HEK293T (cell line): ENCODE data around the gene ADSS1.
A peak's percentile ranks its signal among the peaks of the same experiment; 100 is the strongest.

Experiments
- CTCF ChIA-PET: fragments of 350-600 bp; formaldehyde crosslinking; extraction: SDS; loops from one replicate; lab custom pipeline; 2021; ENCODE audit warnings: antibody characterized with exemption, inconsistent platforms; lab: Yijun Ruan, JAX
- POLR2A ChIA-PET: fragments of 350-600 bp; formaldehyde crosslinking; extraction: SDS; loops from one replicate; lab custom pipeline; 2020; ENCODE audit warnings: antibody characterized with exemption, inconsistent platforms; lab: Yijun Ruan, JAX
- DNase-seq: peaks from one replicate; pipeline ENCODE4 v3.0.0; 2012; ENCODE audit warnings: mixed read lengths; ENCODE audit errors: extremely low spot score
- ARNT ChIP-seq: fragments of 450-650 bp; IDR thresholded peaks from 2 replicates; pipeline ENCODE4 v1.6.1; 2017; ENCODE audit warnings: mild to moderate bottlenecking
- BHLHE40 ChIP-seq: fragments of 450-650 bp; IDR thresholded peaks from 2 replicates; pipeline ENCODE4 v1.6.1; 2016; ENCODE audit warnings: mild to moderate bottlenecking, moderate library complexity, borderline replicate concordance
- CTBP1 ChIP-seq: fragments of 450-650 bp; IDR thresholded peaks from 2 replicates; pipeline ENCODE4 v1.6.1; 2016; ENCODE audit warnings: borderline replicate concordance
- ELF4 ChIP-seq: fragments of 450-650 bp; IDR thresholded peaks from 2 replicates; pipeline ENCODE4 v1.6.1; 2017; ENCODE audit warnings: antibody characterized with exemption
- FOXA1 ChIP-seq: fragments of 450-650 bp; IDR thresholded peaks from 2 replicates; pipeline ENCODE4 v1.6.1; 2016; ENCODE audit warnings: mild to moderate bottlenecking
- FOXK2 ChIP-seq: fragments of 450-650 bp; IDR thresholded peaks from 2 replicates; pipeline ENCODE4 v1.6.1; 2016; ENCODE audit warnings: mild to moderate bottlenecking
- FOXM1 ChIP-seq: fragments of 450-650 bp; IDR thresholded peaks from 2 replicates; pipeline ENCODE4 v1.6.1; 2017; ENCODE audit warnings: mild to moderate bottlenecking, borderline replicate concordance
- HDGF ChIP-seq: fragments of 450-650 bp; IDR thresholded peaks from 2 replicates; pipeline ENCODE4 v1.6.1; 2017; ENCODE audit warnings: antibody characterized with exemption, borderline replicate concordance
- L3MBTL2 ChIP-seq: fragments of 450-650 bp; conservative IDR thresholded peaks from 2 replicates; pipeline ENCODE4 v1.6.1; 2016; ENCODE audit warnings: mild to moderate bottlenecking
- LEF1 ChIP-seq: fragments of 450-650 bp; IDR thresholded peaks from 2 replicates; pipeline ENCODE4 v1.6.1; 2017; ENCODE audit warnings: mild to moderate bottlenecking, borderline replicate concordance
- NFRKB ChIP-seq: fragments of 450-650 bp; IDR thresholded peaks from 2 replicates; pipeline ENCODE4 v1.6.1; 2016; ENCODE audit warnings: mild to moderate bottlenecking, moderate library complexity
- SP1 ChIP-seq: fragments of 450-650 bp; IDR thresholded peaks from 2 replicates; pipeline ENCODE4 v1.6.1; 2017
- SUZ12 ChIP-seq: fragments of 450-650 bp; IDR thresholded peaks from 2 replicates; pipeline ENCODE4 v1.6.1; 2016; ENCODE audit warnings: mild to moderate bottlenecking
- TARDBP ChIP-seq: fragments of 450-650 bp; IDR thresholded peaks from 2 replicates; pipeline ENCODE4 v1.6.1; 2016
- ZNF384 ChIP-seq: fragments of 450-650 bp; IDR thresholded peaks from 2 replicates; pipeline ENCODE4 v1.6.1; 2016
- TF ChIP-seq, protein P1 (sequence below): fragments of 450-650 bp; IDR thresholded peaks from 2 replicates; pipeline ENCODE4 v1.6.1; 2016

The ADSS1 gene

DNA sequence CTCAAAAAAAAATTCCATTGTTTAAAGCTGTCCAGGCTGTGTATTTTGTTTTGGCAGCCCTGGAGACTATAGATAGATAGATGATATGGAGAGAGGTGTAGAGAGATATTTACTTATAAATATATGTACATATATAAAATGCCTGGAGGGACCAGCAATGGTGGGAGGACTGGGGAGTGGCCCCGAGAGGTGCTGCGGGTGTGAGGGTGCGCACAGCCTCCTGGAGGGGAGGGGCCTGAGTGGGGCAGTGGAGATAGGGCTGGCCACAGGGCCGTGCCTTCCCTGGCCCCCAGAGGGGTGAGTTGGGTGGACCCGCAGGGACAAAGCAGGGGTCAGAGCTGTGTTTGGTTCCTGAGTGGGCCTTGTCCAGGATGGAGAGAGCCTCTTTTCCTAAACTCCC is 6.5 kb downstream of the ADSS1 start:
- no peak for DNase-seq
- TF ChIP-seq ELF4 = no peak
- TF ChIP-seq CTBP1 = no peak
- TF ChIP-seq FOXM1 = no peak
- no peak for TF ChIP-seq BHLHE40
- TF ChIP-seq FOXA1 = no peak
- no peak for TF ChIP-seq HDGF
- no peak for TF ChIP-seq ARNT
- TF ChIP-seq NFRKB = no peak
- no peak for TF ChIP-seq TARDBP
- no peak for TF ChIP-seq L3MBTL2
- TF ChIP-seq LEF1 = no peak
- TF ChIP-seq FOXK2 = no peak
- TF ChIP-seq SP1 = no peak
- TF ChIP-seq ZNF384 = no peak
- ChIA-PET CTCF (interaction anchor here (0.5 kb wide), 1 partner anchor 855 kb away, joined by 3 read pairs; no protein-coding TSS in a partner anchor), POLR2A (interaction anchor here (0.7 kb wide), 1 partner anchor 22 kb away, joined by 3 read pairs; the partner anchor contains the start of gene SIVA1)

GRCh38 chr14:104731320-104732294 is 7.6 kb downstream of the ADSS1 start:
- peak; percentile 48 for DNase-seq
- TF ChIP-seq FOXM1 (no peak), LEF1 (no peak), L3MBTL2 (no peak), ZNF384 (no peak), SUZ12 (no peak), ARNT (no peak), HDGF (no peak), FOXK2 (no peak), ELF4 (no peak), BHLHE40 (no peak), FOXA1 (no peak), SP1 (no peak), CTBP1 (no peak), NFRKB (no peak), TARDBP (no peak)
- TF ChIP-seq, protein P1, sequence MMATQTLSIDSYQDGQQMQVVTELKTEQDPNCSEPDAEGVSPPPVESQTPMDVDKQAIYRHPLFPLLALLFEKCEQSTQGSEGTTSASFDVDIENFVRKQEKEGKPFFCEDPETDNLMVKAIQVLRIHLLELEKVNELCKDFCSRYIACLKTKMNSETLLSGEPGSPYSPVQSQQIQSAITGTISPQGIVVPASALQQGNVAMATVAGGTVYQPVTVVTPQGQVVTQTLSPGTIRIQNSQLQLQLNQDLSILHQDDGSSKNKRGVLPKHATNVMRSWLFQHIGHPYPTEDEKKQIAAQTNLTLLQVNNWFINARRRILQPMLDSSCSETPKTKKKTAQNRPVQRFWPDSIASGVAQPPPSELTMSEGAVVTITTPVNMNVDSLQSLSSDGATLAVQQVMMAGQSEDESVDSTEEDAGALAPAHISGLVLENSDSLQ = no peak
- CTCF ChIA-PET = interaction anchor here (0.6 kb wide), 1 partner anchor 21 kb away, joined by 3 read pairs; no protein-coding TSS in a partner anchor
- POLR2A ChIA-PET = interaction anchor here (0.7 kb wide), 1 partner anchor 21 kb away, joined by 3 read pairs; the partner anchor contains the start of gene SIVA1

DNA sequence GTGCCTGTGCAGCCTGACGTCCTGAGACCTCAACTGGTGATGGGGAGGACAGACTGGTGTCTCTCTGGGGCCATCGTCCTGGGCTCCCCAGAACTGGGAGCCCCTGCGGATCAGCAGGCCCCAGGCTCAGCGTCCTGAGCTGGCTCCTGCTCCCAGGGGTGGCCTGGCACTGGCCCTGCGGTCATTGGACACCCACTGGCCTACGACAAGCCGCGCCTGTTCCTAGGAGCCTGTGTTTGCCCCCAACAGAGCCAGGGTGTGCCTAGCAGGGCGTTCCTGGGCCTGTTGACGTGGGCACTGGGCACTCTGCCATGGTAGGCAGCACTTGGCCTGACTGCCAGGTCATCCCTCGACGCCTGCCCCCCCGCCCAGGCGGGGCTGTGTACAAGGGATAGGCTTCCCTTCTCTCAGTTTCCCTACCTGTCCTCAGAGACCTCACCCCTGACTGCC is 8.4 kb downstream of the ADSS1 start:
- no peak for DNase-seq
- ChIA-PET POLR2A (no interaction called here), CTCF (interaction anchor here (0.6 kb wide), 1 partner anchor 20 kb away, joined by 3 read pairs; no protein-coding TSS in a partner anchor)
- no peak for TF ChIP-seq FOXM1
- TF ChIP-seq ELF4 = no peak
- TF ChIP-seq, protein P1 = no peak
- no peak for TF ChIP-seq ARNT
- TF ChIP-seq SP1 = no peak
- no peak for TF ChIP-seq FOXK2
- no peak for TF ChIP-seq TARDBP
- no peak for TF ChIP-seq LEF1

GRCh38 chr14:104732931-104733681 is 9.1 kb downstream of the ADSS1 start:
- no peak for DNase-seq
- CTCF ChIA-PET = interaction anchor here (0.5 kb wide), 1 partner anchor 1435 kb away, joined by 3 read pairs; no protein-coding TSS in a partner anchor
- POLR2A ChIA-PET = interaction anchor here (1.5 kb wide), 1 partner anchor 19 kb away, joined by 6 read pairs; the partner anchor contains the start of gene SIVA1
- TF ChIP-seq SUZ12 = no peak

GRCh38 chr14:104734051-104734587 is 10.1 kb downstream of the ADSS1 start:
- TF ChIP-seq LEF1 (no peak), NFRKB (no peak), HDGF (no peak), TARDBP (no peak), FOXA1 (no peak), ELF4 (no peak), SUZ12 (no peak)
- ChIA-PET CTCF (interaction anchor here (1.4 kb wide), 1 partner anchor 18 kb away, joined by 3 read pairs; no protein-coding TSS in a partner anchor), POLR2A (interaction anchor here (1.5 kb wide), 1 partner anchor 18 kb away, joined by 6 read pairs; the partner anchor contains the start of gene SIVA1)
- no peak for DNase-seq

DNA sequence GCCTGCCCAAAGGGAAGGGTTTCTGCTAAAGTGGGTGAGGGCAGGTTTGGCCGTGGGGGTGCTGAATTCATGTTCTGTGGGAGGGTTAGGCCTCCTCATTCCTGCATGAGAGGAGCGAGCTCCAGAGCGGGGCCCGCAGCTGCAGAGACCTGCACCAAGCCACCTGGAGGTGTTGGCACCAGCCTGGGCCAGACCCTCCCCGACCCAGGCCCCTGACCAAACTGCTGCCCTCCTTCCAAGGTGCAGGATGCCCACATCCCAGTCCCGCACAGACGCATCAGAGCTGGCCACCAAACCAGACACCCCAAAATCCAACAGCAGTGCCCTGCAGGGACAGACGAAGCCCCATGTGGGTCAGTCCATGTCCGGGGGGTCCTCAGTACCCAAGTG is 10.6 kb downstream of the ADSS1 start:
- CTCF ChIA-PET = interaction anchor here (1.4 kb wide), 1 partner anchor 18 kb away, joined by 3 read pairs; no protein-coding TSS in a partner anchor
- DNase-seq = no peak
- POLR2A ChIA-PET = interaction anchor here (1.5 kb wide), 1 partner anchor 18 kb away, joined by 6 read pairs; the partner anchor contains the start of gene SIVA1
- TF ChIP-seq FOXA1 (no peak), TARDBP (no peak), SP1 (no peak), LEF1 (no peak), FOXK2 (no peak), ARNT (no peak), NFRKB (no peak), L3MBTL2 (no peak), ELF4 (no peak), CTBP1 (no peak), ZNF384 (no peak), SUZ12 (no peak), HDGF (no peak), BHLHE40 (no peak), FOXM1 (no peak)
- TF ChIP-seq, protein P1 = no peak
